HPDE6-E6E7 (cell line): ENCODE measurements around the gene TMEM214.

Source experiments
- DNase-seq: peaks from one replicate; pipeline ENCODE4 v3.0.0; 2011; ENCODE audit warnings: missing footprints; ENCODE audit errors: extremely low spot score

Gene TMEM214

GRCh38 chr2:27009716-27010115, 23.0 kb upstream of the TMEM214 start:
- DNase-seq = no peak

DNA sequence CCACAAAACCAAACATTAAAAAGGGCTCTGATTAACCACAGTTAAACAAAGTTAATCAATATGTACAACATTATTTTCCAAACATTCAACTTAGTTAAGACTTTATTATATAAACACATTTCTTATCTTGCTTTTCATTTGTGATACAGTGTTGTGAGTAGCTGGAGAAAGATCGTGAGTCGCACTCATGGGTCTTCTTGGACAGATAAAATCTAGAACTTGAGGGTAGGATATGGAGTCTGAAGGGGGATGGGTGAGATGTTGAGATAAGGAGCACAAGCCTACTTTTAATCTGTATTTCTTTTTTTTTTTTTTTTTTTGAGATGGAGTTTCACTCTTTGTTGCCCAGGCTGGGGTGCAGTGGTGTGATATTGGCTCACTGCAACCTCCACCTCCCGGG, 22.6 kb upstream of the TMEM214 start:
- no peak for DNase-seq

DNA sequence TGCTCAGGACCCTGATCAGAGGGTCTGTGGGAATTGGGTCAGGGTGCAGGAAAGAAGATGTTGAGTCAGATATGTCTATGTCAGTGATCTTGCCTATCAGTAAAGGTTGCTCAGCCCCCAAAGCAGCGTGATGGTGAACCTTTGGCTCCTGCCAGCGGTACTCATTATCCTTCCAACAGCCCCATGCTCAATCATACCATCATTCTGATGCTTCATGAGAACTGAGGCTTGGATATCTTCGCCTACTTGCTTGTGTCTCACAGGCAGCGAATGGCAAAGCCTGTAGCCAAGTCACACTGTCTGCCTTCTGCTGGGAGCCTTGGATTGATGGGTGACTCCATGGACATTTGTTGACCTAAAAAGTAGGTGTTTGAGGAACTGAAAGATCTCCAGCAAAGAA, 19.0 kb upstream of the TMEM214 start:
- DNase-seq = no peak

- no peak for DNase-seq
Observed at GRCh38 chr2:27014771-27015433, 17.9 kb upstream of the TMEM214 start.

- DNase-seq = peak; percentile 52
Observed at GRCh38 chr2:27016801-27017325, 15.9 kb upstream of the TMEM214 start.

GRCh38 chr2:27018142-27018541, 14.6 kb upstream of the TMEM214 start:
- no peak for DNase-seq

DNA sequence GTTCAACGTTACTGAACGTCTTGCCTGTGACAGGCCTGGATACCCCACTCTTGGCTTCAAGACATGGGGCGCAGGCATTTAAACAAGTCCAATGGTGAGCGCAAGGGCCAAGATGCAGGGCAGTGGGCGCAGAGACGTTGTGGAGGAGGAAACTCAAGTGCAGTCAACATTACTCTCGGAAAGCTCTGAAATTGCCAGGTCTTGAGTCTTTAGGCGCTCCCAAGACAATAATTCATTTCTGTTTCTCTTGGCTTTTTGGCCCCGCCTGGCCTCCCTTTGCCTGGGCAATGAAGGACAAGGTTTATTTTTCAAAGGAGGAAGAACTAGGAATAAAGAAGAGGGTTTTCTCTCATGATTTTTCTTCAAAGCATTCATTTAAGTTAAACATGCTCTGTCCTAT, 13.3 kb upstream of the TMEM214 start:
- DNase-seq = no peak

DNA sequence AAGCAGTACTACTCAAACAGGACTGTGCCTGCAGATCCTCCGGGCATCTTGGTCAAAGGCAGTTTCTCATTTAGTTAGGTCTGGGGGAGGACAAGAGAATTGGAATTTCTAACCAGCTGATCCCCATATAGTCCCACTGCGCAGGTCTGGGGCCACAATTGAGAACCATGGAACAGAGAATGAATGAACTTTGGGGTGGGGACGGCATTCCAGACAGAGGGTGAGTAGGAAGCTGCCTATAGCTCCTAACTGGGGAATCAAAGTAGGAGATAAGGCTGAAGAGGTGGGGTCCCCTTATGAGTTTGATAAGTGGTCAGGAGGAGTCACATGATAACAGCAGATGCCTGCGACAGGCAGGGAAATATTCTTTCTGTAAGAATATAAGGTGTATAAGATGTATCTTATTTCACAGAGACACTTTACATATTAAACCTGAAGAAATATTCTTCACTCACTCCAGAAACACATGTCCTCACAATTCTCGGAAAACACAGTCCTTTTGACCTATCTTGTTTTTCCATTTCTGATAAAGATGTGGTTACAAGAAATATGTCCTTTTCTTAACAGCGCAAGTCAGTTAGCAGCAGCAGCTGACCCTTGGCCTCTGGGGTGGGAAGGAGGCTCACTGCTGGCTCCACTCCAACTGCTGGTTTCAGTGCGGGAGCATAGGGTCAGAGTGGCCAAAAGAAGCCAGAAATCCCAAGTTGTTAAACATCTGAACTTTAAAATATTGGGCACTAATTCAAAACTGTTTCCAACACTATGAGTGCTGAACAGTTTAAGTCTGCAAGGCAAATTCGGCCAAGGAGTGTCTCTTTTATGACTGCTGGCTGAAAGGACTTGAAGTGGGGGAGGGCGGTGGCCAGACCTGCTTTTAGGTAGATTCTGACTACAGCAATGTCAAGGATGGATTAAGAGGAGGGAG, 12.6 kb upstream of the TMEM214 start:
- DNase-seq = no peak

DNA sequence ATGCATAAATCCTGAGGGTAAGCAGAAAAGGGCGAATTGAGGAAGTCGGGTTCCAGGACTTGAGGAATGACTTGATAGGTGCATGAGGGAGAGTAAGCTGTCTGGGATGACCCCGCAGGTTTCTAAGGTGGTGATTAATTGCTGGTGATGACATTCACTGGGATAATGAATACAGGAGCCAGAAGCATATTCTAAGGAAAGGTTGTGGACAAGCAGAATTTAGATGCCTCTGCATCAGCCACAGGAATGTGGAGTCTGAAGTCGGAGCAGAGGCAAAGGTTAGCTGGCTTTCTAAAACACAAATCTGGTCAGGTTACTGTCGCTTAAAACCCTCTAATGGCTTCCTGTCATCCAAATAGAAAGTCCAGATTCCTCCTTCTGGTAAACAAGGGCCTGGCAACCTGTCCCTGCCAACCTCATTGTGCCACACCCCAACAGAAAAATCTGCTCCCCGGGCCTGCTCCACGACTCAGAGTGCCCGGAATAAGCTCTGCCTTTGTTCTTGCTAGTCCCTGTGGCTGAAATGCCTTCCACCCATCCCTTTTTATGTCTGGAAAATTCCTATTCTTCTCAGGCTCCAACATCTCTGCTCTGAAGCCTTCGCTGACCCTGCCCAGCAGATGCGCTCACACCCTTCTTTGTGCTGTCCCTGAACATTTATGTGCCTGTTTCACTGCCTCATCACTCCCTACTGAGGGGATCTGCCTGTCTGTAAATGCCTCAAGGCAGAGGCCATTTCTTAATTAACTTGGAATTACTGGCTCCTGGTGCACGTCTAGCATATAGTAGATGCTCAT, 11.3 kb upstream of the TMEM214 start:
- DNase-seq = no peak

DNA sequence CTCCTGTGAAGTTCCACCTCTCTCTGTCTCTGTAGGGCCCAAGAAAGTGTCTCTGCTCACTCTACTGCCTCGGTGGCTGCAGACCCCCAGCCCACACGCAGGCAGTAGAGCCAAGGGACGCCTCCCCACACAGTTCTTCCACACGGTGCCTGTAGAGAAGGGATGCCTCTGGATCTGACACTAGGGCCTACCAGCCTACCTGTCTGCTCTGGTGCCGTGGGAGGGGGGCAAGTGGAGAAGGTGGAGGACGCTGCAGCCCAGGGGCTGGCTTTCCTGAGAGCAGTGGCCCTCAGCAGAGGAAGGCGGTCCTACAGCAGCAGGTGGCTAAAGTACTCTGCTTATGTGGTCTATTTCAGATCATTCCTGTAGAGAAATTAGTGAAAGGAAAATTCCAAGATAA, 9.0 kb upstream of the TMEM214 start:
- DNase-seq = no peak

DNA sequence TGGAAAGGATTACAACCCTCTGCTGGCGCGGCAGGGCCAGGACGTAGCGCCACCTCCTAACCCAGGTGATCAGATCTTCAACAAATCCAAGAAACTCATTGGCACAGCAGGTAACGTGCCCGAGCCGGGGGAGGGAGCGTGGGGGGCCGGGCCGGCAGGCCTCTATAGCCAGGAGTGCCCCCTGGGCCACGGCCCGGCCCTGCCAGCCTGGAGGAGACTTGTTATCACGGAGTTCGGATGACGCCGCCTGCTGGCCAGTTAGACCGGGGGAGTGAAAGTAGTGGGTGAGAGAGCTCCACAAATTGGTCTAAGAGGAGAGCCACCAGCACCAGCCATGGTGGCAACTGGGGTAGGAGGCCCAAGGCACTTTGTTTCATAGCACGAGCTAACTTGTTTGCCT, 8.6 kb upstream of the TMEM214 start:
- no peak for DNase-seq

GRCh38 chr2:27024812-27025211, 8.0 kb upstream of the TMEM214 start:
- no peak for DNase-seq

DNA sequence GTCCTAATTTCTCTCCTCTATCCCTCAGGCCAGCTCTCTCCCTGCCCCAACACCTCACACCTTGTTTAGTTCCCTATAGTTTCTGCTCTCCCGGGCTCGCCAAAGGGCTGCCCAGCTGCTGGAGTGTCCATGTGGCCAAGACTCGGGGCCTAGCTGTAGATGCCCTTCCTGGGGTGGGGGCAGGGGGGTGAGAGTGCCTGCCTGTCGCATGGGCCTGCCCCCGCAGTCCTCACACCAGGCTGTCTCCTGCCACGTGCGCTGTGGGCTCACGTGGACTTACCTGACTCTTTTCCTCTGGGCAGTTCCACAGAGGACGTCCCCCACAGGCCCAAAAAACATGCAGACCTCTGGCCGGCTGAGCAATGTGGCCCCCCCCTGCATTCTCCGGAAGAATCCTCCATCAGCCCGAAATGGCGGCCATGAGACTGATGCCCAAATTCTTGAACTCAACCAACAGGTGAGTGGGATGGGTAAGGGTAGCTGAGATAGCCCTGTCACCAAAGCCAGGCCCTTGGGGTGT, 7.4 kb upstream of the TMEM214 start:
- DNase-seq = no peak

- DNase-seq = no peak
Observed at GRCh38 chr2:27025861-27026851, 6.6 kb upstream of the TMEM214 start.

- no peak for DNase-seq
Observed at GRCh38 chr2:27027211-27027651, 5.5 kb upstream of the TMEM214 start.

GRCh38 chr2:27029051-27029450, 3.7 kb upstream of the TMEM214 start:
- no peak for DNase-seq

DNA sequence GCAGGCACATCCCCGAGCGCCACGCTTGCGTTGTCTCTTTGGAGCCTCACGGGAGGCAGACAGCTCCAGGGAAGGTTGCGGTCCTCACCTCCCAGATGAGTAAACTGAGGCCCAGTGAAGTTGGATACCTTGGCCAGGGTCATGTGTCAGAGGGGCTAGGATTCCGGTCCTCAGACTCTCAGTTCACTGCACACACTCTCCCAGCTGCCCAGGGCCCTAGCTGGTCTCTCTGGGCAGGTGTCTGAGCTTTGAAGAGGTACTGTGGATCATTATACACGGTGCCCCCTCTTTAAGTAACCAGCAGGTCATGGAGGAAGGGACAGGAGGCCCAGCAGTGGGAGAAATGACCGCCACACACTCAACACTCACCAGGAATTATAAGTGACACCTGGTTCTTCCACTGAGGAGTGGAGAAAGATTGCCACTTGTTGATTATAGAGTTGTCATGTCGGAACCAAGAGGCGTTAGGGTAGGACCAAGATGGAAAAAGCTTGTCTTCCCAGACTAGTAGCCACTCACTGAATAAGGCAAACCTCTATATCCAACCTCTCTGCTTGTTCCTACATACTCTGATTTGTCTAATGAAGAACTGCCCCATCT, 588 bp downstream of the TMEM214 start:
- no peak for DNase-seq

DNA sequence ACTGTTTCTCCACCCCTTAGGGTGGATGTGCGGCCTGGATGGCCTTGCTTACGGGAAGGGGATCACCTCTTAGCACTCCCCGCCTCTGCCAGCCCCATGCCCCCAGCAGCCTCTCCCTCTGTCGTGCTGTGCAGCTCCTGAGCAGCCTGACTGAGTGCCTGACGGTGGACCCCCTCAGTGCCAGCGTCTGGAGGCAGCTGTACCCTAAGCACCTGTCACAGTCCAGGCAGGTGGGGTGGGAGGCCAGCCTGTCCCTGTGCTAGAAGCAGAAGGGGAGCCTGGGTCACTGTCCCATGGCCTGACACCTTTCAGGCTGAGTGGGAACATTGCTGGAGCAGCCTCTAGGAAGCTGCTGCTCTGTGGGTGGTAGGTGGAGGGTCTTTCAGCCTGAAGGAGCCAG, 5.2 kb downstream of the TMEM214 start:
- no peak for DNase-seq

DNA sequence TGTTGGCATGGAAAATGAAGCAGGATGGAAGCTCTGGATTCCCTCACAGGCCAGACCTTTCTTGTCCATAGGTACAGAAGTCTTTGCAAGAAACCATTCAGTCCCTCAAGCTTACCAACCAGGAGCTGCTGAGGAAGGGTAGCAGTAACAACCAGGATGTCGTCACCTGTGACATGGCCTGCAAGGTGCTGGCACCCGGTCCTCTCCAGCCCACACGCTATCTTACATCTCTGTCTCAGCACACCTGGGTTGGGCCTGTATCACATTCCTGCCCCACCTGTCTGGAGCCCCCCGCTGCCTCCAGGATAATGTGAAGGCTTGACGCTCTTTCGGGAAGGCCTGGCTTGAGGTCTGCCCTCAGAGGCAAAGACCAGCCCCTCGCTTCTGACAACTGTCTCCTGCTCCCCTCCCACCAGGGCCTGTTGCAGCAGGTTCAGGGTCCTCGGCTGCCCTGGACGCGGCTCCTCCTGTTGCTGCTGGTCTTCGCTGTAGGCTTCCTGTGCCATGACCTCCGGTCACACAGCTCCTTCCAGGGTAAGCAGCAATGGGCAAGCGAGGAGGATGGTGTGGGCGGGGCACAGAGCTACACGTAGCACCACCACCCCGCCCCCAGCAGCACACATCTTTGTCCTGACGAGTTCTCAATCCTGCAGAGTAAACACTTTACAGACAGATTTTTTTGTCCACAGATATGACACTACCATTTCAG, 6.0 kb downstream of the TMEM214 start:
- no peak for DNase-seq

- DNase-seq = no peak
Observed at GRCh38 chr2:27039426-27039825, 6.7 kb downstream of the TMEM214 start.
